ENCODE data around the gene CDX1. TPM values are rescaled to one million over a fixed set of nuclear protein-coding genes. Genes with fewer than 3 reads are reported as not detected.

The CDX1 gene
- polyA plus RNA-seq, 1 experiment: 0.97 TPM

DNA sequence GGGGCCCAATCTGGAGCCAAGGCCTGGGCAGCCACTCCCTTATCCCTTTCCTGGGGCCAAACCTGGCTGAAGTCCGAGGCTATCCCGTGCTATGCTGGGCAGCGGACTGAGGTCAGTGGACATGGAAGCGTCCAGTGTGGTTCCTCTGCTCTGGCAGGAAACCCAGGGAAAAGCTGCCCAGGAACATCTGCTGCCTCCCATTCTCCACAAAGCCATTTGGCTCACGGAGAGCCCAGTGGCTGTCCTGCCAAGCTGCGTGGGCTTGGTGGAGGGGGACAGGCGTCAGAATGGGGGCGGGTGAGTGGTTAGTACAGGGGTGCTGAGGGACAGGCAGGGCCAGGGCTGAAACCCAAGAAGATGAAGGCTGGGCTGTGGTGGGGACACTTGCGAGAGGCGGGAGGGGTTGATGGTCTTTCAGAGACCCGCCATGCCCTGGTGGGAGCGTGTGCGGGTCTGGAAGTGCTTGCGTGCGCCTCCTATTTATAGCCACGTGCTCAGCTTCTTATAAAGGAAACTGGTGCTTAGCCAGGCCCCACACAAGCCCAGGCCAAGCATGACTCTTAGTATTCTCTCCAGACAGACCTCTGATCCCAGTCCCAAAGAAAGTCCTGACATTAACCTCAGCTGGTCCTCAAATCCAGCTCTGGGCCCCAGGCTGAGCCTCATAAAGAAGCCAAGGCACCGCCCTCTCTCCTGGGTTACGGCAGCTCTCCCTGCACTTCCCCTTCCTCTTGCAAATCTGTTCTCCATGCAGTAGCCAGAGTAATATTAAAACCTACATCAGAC is 13.9 kb downstream of the CDX1 start:
- no peak for DNase-seq (ENCODE audit: low read depth)
- Histone ChIP-seq H3K36me3 (ENCODE audit: control insufficient read depth, insufficient read depth, low read length) (no peaks in the 10 kb centered on the region), H3K27me3 (ENCODE audit: control insufficient read depth, insufficient read depth, low read length) (no peaks in the 10 kb centered on the region; the same call in none of the 2 replicates), H3K4me3 (ENCODE audit: low read depth, low read length) (no peak overlapping the region)
- TF ChIP-seq, protein P1, sequence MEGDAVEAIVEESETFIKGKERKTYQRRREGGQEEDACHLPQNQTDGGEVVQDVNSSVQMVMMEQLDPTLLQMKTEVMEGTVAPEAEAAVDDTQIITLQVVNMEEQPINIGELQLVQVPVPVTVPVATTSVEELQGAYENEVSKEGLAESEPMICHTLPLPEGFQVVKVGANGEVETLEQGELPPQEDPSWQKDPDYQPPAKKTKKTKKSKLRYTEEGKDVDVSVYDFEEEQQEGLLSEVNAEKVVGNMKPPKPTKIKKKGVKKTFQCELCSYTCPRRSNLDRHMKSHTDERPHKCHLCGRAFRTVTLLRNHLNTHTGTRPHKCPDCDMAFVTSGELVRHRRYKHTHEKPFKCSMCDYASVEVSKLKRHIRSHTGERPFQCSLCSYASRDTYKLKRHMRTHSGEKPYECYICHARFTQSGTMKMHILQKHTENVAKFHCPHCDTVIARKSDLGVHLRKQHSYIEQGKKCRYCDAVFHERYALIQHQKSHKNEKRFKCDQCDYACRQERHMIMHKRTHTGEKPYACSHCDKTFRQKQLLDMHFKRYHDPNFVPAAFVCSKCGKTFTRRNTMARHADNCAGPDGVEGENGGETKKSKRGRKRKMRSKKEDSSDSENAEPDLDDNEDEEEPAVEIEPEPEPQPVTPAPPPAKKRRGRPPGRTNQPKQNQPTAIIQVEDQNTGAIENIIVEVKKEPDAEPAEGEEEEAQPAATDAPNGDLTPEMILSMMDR (IDR thresholded peaks at IDR 0.05; ENCODE audit: insufficient read depth, low read depth, low read length): no peak
- POLR2A ChIA-PET: interaction anchor here (1.0 kb wide), 1 partner anchor 37 kb away, joined by 3 read pairs; no protein-coding TSS in a partner anchor
- CTCF ChIA-PET: interaction anchor here (0.6 to 1.9 kb wide), 4 partner anchors 20 to 719 kb away, joined by 3 to 6 read pairs (median 4); no protein-coding TSS in a partner anchor

DNA sequence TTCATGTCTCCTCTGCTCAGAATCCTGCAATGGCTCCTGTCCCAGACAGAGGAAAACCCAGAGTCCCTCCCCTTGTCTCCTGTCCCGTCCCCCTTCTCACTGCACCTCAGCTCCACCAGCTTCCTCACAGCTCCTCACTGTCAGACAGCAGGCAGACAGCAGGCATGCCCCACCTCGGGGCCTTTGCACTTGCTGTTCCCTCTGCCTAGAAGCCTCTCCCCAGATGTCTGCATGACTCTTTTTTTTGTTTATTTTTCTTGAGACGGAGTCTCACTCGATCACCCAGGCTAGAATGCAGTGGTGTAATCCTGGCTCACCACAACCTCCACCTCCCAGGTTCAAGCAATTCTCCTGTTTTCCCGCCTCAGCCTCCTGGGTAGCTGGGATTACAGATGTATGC is 14.4 kb downstream of the CDX1 start:
- H3K36me3 ChIP-seq (ENCODE audit: control insufficient read depth, insufficient read depth, low read length): no peaks in the 10 kb centered on the region
- TF ChIP-seq, protein P1 (IDR thresholded peaks at IDR 0.05; ENCODE audit: insufficient read depth, low read depth, low read length): no peak
- H3K4me3 ChIP-seq (ENCODE audit: low read depth, low read length): no peak overlapping the region
- H3K27me3 ChIP-seq (ENCODE audit: control insufficient read depth, insufficient read depth, low read length): no peaks in the 10 kb centered on the region; the same call in none of the 2 replicates
- ChIA-PET POLR2A (interaction anchor here (1.0 kb wide), 1 partner anchor 38 kb away, joined by 3 read pairs; no protein-coding TSS in a partner anchor), CTCF (interaction anchor here (0.6 to 2.0 kb wide), 6 partner anchors 12 to 718 kb away, joined by 3 to 6 read pairs (median 4); no protein-coding TSS in a partner anchor)
- DNase-seq (ENCODE audit: low read depth): no peak

DNA sequence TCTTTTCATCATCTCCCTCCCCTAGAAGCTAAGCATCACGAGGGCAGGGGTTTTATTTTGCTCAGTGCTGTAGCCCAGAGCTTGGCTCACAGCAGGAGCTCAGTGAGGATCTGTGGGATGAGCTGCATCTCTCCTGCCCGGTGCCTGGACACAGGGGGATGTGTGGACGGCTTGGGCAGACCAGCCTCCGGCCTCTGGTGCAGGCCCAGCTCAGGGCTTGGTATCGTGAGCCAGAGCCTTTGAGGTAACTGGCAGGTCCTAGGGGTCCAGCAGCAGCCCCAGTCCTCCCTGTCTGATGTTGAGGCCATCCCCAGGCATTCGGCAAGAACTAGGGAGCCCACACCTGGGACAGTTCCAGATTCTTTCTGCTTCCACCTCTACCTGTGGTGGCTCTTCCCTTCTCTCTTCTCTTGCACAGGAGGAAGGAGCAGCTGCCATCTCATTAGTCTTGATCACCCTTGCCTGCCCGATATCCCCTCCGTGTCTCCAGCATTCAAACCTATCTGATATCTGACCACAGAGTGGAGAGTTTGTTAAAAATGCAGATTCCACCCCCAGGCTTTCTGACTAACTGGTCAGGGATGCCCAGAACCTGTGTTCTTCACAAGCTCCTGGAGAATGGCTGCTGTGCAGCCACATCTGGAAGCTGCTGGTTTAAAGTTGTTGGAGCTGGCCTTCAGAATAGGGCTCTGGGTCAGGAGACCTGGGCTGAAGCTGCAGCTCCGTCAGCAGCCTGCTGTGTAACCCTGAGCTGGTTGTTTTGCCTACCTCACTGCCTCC is 15.4 kb downstream of the CDX1 start:
- H3K36me3 ChIP-seq (ENCODE audit: control insufficient read depth, insufficient read depth, low read length): no peaks in the 10 kb centered on the region
- ChIA-PET CTCF (interaction anchor here (0.7 to 2.0 kb wide), 8 partner anchors 11 to 152 kb away, joined by 3 to 6 read pairs (median 4); no protein-coding TSS in a partner anchor), POLR2A (no interaction called here)
- DNase-seq (ENCODE audit: low read depth): no peak
- peaks cover 2% of the 10 kb centered on the region for H3K27me3 ChIP-seq (ENCODE audit: control insufficient read depth, insufficient read depth, low read length)
- H3K4me3 ChIP-seq (ENCODE audit: low read depth, low read length): no peak overlapping the region
- TF ChIP-seq, protein P1 (IDR thresholded peaks at IDR 0.05; ENCODE audit: insufficient read depth, low read depth, low read length): no peak

DNA sequence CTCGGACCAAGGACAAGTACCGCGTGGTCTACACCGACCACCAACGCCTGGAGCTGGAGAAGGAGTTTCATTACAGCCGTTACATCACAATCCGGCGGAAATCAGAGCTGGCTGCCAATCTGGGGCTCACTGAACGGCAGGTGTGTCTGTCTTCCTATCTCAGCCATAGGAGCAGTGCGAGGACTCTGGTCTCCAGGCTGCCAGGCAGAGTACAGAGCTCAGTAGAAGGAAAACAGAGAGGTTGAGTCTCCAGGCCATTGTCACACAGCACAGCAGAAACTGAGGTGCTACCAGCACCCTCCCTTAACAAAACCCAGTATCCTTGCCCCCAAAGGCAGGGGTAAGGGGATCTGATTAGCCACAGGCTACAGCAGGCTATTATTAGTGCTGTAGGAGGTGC is 16.2 kb downstream of the CDX1 start:
- ChIA-PET POLR2A (no interaction called here), CTCF (interaction anchor here (0.8 to 2.0 kb wide), 3 partner anchors 13 to 152 kb away, joined by 3 to 5 read pairs (median 4); no protein-coding TSS in a partner anchor)
- Histone ChIP-seq H3K27me3 (ENCODE audit: control insufficient read depth, insufficient read depth, low read length) (peaks cover 4% of the 10 kb centered on the region), H3K36me3 (ENCODE audit: control insufficient read depth, insufficient read depth, low read length) (no peaks in the 10 kb centered on the region), H3K4me3 (ENCODE audit: low read depth, low read length) (no peak overlapping the region)
- DNase-seq (ENCODE audit: low read depth): no peak
- TF ChIP-seq, protein P1 (IDR thresholded peaks at IDR 0.05; ENCODE audit: insufficient read depth, low read depth, low read length): no peak

DNA sequence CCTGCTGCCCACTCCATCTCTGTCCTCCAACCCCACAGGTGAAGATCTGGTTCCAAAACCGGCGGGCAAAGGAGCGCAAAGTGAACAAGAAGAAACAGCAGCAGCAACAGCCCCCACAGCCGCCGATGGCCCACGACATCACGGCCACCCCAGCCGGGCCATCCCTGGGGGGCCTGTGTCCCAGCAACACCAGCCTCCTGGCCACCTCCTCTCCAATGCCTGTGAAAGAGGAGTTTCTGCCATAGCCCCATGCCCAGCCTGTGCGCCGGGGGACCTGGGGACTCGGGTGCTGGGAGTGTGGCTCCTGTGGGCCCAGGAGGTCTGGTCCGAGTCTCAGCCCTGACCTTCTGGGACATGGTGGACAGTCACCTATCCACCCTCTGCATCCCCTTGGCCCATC is 16.9 kb downstream of the CDX1 start:
- no peak for DNase-seq (ENCODE audit: low read depth)
- peaks cover 9% of the 10 kb centered on the region for H3K27me3 ChIP-seq (ENCODE audit: control insufficient read depth, insufficient read depth, low read length)
- no peak overlapping the region for H3K4me3 ChIP-seq (ENCODE audit: low read depth, low read length)
- H3K36me3 ChIP-seq (ENCODE audit: control insufficient read depth, insufficient read depth, low read length): no peaks in the 10 kb centered on the region
- TF ChIP-seq, protein P1 (IDR thresholded peaks at IDR 0.05; ENCODE audit: insufficient read depth, low read depth, low read length): no peak
- ChIA-PET POLR2A (no interaction called here), CTCF (interaction anchor here (1.6 kb wide), 1 partner anchor 35 kb away, joined by 6 read pairs; no protein-coding TSS in a partner anchor)
